NCI-H1930 (cell line): ENCODE results near the gene CD55.
A peak's percentile ranks its signal among the peaks of the same experiment; 100 is the strongest.

Experiments
- DNase-seq, 2 experiments: peaks; one replicate each; lab custom pipeline; 2025; lab: John Stamatoyannopoulos, UW

Gene CD55

GRCh38 chr1:207330011-207330710 lies 8.7 kb downstream of the CD55 start:
- no peak for DNase-seq

- DNase-seq: no peak
Measured at GRCh38 chr1:207331354-207332313, 10.2 kb downstream of the CD55 start.

GRCh38 chr1:207333009-207333600 lies 11.6 kb downstream of the CD55 start:
- no peak for DNase-seq

GRCh38 chr1:207333620-207334019 lies 12.1 kb downstream of the CD55 start:
- DNase-seq: no peak

- no peak for DNase-seq
Measured at GRCh38 chr1:207334337-207334736, 12.9 kb downstream of the CD55 start.

GRCh38 chr1:207335138-207335537 lies 13.7 kb downstream of the CD55 start:
- DNase-seq: no peak

GRCh38 chr1:207335695-207336363 lies 14.4 kb downstream of the CD55 start:
- no peak for DNase-seq

- no peak for DNase-seq
Measured at GRCh38 chr1:207336559-207337467, 15.3 kb downstream of the CD55 start.

- no peak for DNase-seq
Measured at GRCh38 chr1:207342332-207342731, 20.9 kb downstream of the CD55 start.

GRCh38 chr1:207343675-207344074 lies 22.2 kb downstream of the CD55 start:
- no peak for DNase-seq

- DNase-seq: no peak
Measured at GRCh38 chr1:207344221-207344620, 22.7 kb downstream of the CD55 start.

GRCh38 chr1:207345644-207346477 lies 24.4 kb downstream of the CD55 start:
- DNase-seq: no peak

GRCh38 chr1:207346513-207346912 lies 25.0 kb downstream of the CD55 start:
- no peak for DNase-seq

- DNase-seq: no peak
Measured at GRCh38 chr1:207349979-207350378, 28.5 kb downstream of the CD55 start.

GRCh38 chr1:207352554-207352953 lies 31.1 kb downstream of the CD55 start:
- peak in 1 of 2 experiments; percentile 22 for DNase-seq

- no peak for DNase-seq
Measured at GRCh38 chr1:207355060-207355459, 33.6 kb downstream of the CD55 start.

- DNase-seq: no peak
Measured at GRCh38 chr1:207355513-207356295, 34.2 kb downstream of the CD55 start.

GRCh38 chr1:207361029-207361428 lies 39.6 kb downstream of the CD55 start:
- no peak for DNase-seq

GRCh38 chr1:207361889-207362288 lies 40.4 kb downstream of the CD55 start:
- no peak for DNase-seq
